NCI-H2227 treated with DMSO at 0.1 percent for 48 hours (cell line): Measurements from ENCODE around the gene ZNF132.
A peak's percentile ranks its signal among the peaks of the same experiment; 100 is the strongest.
"Not testable (repeated sequence)": the region's sequence is repeated elsewhere in the genome, so short reads cannot be mapped to it uniquely, and the experiment has no call there.

ENCODE experiments used
- DNase-seq: peaks from one replicate; lab custom pipeline; 2025; lab: John Stamatoyannopoulos, UW

ZNF132 gene

DNA sequence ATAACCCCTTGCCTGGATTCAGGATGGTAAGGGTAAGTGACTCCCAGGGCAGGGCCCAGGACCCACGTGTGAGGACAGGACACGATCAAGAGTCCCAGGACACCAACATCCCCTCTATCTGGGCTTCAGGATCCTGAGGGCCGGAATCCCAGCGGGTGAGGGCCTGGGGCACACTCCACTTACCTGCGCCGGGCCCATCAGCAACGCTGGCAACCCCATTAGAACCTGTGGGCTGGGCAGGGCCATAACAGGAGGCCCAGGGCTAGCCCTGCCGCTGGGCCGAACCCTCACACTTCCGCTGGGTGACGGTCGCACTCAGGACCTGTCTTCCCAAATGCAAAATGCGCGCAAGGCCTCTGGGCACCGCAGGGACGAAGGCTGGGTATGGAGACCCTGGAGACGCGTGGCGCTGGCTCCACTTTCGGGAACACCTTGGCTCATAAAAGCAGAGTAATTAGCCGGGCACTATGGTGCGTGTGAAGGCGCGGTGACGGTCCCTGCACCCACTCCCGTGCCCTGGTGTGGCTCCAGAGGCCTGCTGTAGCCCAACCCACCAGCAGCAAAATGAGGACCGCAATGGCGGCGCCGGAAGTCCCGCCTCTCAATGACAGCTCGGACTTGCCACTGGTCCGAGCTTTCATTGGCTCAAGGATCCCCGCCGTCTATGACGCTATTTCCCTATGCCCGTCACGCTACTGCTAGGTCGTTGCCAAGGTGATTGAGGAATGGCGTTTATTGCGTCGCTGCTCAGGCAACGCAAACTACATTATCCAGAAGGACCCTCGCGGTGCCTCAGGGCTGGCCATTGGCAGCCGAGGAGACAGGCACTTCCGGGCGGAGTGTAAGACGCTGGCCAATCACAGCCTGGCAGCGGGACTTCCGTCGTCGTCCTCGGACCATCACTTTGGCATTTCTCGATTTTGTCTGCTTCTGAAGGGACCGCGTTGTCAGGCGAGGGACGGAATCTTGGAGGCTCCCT, at the start of gene ZNF132:
ZNF132 (minus strand) TSS at position 578 of the 979 bp plus-strand sequence; CDS start at position 246, 332 bp downstream.
- peak; percentile 91 for DNase-seq

- DNase-seq, result not testable (repeated sequence)
Measured at GRCh38 chr19:58484349-58484748, 44.4 kb upstream of the ZNF132 start.

DNA sequence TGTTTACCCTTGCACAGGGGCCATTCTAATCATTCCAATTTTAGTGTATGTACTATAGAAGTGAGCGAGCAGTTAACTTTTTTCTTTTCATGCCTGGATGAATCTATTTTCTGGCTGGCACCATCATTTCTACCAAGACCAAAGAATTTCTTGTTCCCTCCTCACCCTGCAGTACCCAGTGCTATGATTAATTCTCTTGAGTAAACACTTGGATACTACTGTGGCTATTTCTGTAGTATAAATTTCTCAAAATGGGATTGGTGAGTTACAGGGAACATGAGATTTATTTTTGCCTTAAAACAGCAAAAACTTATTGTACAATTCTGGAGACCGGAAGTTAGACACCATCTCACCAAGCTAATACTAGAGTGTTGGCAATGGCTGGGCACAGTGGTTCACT, 43.8 kb upstream of the ZNF132 start:
- DNase-seq, result no peak

DNA sequence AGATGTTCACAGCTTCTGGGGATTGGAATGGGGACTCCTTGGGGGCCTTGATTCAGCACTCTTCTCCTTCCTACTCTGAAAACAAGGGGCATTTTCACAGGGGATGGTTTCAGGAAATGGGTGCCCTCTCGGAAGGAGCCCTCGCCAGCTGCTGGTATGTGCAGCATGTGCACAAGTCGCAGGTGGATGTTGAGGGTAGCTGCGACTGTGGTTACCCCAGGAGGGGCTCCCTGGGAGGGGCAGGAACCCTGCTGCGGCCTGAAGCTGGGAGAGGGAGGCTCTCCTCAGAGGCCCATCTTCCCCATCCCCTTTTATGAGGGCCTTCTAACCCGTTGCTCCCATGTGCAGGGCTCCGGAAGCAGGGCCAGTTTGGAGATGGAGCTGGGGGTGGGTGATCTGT, 42.4 kb upstream of the ZNF132 start:
- DNase-seq, result no peak

GRCh38 chr19:58480831-58481230, 40.9 kb upstream of the ZNF132 start:
- DNase-seq, result no peak

GRCh38 chr19:58480481-58480830, 40.5 kb upstream of the ZNF132 start:
- DNase-seq, result no peak

DNA sequence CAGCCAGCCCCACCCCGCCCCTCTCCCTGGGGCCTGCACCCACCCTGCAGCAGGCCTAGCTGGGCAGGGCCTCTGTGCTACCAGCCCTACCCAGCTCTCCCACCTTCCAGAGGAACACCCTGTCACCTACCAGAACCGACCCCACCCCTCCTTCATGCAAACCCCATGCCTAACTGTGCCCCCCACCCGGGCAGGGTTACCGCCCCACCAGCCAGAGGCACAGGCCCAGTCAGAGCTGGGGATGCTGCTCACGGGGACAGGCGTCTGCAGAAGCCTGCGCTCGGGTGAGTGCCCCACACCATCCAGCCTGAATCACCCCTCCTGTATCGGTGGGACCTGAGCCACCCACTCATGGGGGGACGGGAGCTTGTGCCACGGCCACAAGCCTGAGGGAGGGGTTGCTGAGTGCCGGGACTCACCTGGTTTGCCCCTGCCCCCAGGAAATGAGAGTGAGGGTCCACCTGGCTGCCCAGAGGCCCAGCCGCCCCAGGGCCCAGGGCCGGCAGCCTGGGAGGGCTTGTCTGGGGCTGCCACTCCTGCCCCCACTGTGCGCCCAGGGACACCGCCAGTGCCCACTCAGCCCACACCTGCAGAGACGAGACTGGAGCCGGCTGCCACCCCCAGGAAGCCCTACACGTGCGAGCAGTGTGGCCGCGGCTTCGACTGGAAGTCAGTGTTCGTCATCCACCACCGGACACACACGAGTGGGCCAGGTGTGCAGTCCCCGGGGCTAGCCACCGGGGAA, 40.0 kb upstream of the ZNF132 start:
- no peak for DNase-seq

DNA sequence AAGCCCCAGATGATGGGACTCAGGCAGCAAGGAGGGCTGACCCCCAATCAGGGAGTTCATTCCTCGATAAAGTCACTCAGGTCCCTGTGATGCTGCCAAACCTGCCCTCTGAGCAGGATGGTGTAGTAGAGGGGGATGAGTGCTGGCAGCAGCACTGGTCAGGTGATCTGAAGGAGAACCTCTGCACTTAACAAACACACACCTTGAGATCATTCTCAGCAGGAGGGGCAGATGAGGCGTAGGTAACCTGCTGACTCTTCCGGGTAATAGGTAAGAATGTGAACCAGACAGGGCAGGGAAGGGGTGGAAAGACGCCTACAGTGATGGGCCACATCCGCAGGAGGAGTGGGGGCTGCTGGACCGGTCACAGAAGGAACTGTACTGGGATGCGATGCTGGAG, 39.4 kb upstream of the ZNF132 start:
- no peak for DNase-seq

DNA sequence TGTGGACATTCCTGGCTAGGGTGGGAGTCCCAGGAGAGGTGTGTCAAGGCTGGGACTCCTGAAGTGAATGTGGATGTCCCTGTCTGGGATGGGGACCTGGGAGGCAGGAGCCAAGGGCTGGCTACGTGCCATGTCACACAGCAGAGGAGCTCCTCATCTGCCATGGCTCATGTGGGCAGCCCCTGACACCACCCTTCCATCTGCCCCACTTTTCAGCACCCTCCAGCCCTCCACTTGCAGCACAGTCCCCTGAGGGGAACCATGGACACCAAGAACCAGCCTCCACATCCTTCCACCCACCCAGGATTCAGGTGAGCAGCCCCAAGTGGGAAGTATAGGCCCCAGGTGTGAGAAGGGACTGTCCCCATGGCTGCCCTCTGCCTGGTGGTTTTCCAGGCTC, 37.9 kb upstream of the ZNF132 start:
- no peak for DNase-seq

DNA sequence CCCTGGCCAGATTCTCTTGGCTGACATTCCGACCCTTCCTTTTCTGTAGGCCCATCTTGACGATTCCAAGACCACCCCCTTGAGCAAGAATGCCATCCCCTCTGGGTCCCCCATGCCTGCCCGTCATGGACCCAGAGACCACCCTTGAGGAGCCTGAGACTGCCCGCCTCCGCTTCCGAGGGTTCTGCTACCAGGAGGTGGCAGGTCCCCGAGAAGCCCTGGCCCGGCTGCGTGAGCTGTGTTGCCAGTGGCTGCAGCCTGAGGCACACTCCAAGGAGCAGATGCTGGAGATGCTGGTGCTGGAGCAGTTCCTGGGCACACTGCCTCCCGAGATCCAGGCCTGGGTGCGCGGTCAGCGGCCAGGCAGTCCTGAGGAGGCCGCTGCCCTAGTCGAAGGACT, 37.2 kb upstream of the ZNF132 start:
- no peak for DNase-seq

GRCh38 chr19:58476498-58477015, 36.6 kb upstream of the ZNF132 start:
- peak; percentile 65 for DNase-seq

DNA sequence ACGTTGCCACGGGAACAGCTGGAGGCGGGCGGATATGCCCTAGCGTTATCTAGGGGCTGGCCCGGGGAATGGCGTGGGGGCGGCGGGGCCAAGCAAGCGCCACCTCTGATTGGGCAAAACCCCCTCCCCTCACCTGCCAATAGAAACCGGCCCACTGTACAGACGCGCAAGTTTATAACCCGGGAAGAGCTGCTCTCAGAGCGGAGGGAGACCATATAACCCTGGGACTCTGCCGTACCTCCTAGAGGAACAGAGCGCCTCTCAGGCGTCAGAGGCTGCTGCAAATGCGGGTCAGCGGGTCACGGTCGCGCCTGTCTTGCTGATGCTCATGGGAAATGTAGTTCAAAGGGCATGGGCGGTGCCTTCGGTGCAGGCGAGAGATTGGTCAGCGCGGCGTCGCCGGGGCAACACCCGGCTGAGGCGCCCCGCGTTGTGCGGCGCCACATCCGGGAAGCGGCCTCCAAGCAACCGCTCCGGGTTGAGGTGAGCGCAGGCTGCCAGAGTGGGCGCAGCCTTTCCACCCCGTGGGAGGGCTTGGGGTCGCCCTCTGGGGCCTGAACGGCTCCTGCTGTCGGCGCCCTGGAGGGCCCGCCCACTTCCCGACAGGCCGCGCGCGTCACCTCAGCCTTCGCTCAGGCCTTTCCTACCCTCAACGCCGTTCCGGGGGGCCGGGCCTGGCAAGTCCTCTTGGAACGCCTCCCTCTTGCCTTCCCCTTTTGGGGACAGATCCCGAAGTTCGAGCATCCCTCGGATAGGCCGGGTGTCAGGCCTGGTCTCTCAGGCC, 36.0 kb upstream of the ZNF132 start, which contains the start of gene ZNF446:
ZNF446 (plus strand) TSS at position 639 of the 784 bp plus-strand sequence. CDS start 867 bp downstream, outside the sequence.
- peak; percentile 100 for DNase-seq

DNA sequence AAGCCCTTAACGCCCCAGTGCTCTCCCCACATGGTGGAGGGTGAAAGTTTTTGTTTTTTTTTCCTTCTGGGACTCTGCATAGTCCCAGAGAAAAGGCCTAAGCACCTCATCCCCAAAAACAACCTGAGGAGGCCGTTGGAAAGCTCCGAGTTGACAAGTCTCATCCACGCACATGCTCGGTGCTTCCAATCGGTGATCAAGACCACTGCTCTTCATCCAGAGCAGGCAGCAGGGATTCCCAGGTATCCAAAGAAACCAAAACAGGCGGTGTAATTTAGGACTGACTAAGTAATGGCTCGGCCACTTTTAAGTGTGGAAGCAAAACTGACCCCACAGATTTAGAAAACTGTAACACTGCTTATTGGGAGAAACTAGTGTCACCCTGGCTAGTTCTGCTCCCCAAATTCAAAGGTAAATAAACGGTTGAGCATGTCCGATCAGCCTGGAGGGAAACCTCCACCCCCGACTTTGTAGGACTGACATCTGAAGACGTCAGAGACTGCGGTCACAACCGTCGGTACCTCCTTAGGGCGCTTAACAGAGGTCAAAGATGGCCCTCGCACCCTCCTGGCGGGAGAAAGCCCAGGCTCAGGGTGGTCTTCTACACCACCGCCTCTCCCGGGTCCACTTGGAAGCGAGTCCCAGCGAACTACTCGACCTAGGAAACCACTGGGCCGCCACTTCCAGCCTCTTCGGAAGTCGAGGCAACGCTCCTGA, 35.2 kb upstream of the ZNF132 start:
- DNase-seq, result no peak

- no peak for DNase-seq
Measured at GRCh38 chr19:58474291-58474996, 34.5 kb upstream of the ZNF132 start.

DNA sequence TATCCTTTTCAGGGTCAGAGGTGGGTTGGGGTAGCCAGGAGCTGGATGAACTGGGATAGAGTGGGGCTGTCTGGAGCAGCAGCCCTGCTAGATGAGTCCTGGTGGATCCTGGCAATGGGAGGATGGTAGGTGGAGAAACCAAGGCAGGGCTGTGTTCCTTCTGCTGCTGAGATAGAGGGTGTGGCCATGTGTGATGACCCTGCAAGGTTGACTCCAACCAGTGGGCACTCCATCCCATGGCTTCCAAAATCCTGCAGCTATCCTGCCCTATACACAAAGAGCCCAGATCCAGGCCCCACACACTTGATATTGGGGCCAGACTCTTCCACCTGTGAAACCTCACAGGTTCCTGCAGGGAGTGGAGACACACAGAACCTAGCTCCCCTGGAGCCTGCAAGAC, 33.8 kb upstream of the ZNF132 start:
- no peak for DNase-seq

- DNase-seq, result no peak
Measured at GRCh38 chr19:58471736-58472135, 31.8 kb upstream of the ZNF132 start.

DNA sequence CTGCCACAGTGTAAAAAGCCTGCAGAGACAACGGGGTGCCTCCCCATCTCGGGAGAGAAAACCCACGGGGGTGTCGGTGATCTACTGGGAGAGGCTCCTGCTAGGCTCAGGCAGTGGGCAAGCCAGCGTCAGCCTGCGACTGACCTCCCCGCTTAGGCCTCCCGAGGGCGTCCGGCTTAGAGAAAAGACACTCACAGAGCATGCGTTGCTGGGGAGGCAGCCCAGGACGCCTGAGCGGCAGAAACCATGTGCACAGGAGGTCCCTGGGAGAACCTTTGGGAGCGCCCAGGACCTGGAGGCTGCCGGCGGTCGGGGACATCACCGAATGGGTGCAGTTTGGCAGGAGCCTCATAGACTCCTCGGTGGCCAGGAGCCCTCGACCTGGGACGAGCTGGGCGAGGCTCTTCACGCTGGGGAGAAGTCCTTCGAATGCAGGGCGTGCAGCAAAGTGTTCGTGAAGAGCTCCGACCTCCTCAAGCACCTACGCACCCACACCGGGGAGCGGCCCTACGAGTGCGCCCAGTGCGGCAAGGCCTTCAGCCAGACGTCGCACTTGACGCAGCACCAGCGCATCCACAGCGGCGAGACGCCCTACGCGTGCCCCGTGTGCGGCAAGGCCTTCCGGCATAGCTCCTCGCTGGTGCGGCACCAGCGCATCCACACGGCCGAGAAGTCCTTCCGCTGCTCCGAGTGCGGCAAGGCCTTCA, 31.0 kb upstream of the ZNF132 start:
- DNase-seq, result not testable (repeated sequence)

DNA sequence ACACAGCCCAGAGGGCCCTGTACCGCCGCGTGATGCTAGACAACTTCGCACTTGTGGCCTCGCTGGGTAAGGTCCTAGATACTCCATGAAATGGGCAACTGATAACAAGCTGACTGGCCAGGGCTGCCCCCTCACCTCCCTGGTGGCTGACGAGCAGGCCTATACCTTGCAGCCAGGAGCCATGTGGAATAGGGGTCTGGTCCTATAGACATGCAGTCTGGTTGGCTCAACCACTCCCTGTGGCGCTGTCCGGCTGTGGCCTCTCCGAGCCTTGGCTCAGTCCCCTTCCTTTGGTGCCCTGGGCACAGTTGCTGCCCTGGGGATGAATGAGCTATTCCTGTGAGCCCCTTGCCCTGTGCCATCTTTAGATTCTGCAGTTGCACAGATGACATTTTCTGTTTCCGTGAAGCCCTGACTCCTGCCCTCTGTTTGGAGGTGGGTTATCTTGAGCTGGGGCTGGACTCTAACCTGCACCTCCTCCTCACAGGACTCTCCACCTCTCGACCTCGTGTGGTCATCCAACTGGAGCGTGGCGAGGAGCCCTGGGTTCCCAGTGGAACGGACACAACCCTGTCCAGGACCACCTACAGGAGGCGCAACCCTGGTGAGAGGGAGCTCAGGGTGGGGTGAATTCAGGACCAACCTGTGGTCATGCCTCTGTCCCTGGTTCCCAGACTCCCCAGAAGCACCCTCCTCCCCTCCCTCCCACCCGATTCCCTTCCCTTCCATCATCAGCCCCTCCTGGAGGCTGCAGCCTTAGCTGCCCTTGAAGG, 29.5 kb upstream of the ZNF132 start:
- no peak for DNase-seq

- no peak for DNase-seq
Measured at GRCh38 chr19:58468216-58468839, 28.4 kb upstream of the ZNF132 start.
